HCT116 (cell line): ENCODE data around the gene C1orf94. TPM values are rescaled to one million over a fixed set of nuclear protein-coding genes. Genes with fewer than 3 reads are reported as not detected.

Experiments used
- ATAC-seq: fragments of 200-7000 bp; cut with Tn5 transposase; 2 replicates; pipeline ENCODE4 v1.9.1; 2020; ENCODE audit warnings: mild to moderate bottlenecking, moderate library complexity
- BruUV-seq: library from RNA; stranded (reverse); fragments of 400-500 nt; replicated peaks from 2 replicates; lab custom pipeline; 2021; lab: Mats Ljungman, UMichigan
- CTCF ChIA-PET: fragments of 300-600 bp; sonication (Branson Sonifier 250); formaldehyde crosslinking; loops from one replicate; lab custom pipeline; 2021; ENCODE audit warnings: antibody characterized with exemption; lab: Charles Lee
- POLR2A ChIA-PET: fragments of 300-600, 350-600 bp; sonication (Branson Sonifier 250); formaldehyde crosslinking; loops from one replicate; lab custom pipeline; 2021; ENCODE audit warnings: antibody characterized with exemption; lab: Charles Lee
- RAD21 ChIA-PET, 2 experiments: fragments of 300-600 bp; sonication (Branson Sonifier 250); formaldehyde crosslinking; loops; one replicate each; lab custom pipeline; 2023; ENCODE audit warnings: low total read pairs in 2 of 2; ENCODE audit not compliant: uncharacterized antibody in 2 of 2, unreplicated experiment in 2 of 2, low non-redundant PET in 1 of 2; lab: Charles Lee
- DNase-seq: peaks from one replicate; pipeline ENCODE4 v3.0.0-alpha.2; 2010; ENCODE audit warnings: low read depth, low spot score
- H2AFZ ChIP-seq: fragments of 200-600 bp; shearing (Covaris generic), sonication (generic); 2 replicates; pipeline ENCODE4 v1.6.1; 2017; ENCODE audit warnings: low read depth, mixed run types, mixed read lengths, antibody characterized with exemption, low read length; ENCODE audit not compliant: poor library complexity, severe bottlenecking
- H3K27ac ChIP-seq: 2 replicates; pipeline ENCODE4 v1.5.1; 2012; ENCODE audit warnings: low read depth, low read length
- H3K27me3 ChIP-seq: fragments of 200-600 bp; sonication (generic); 2 replicates; pipeline ENCODE4 v1.6.1; 2016; ENCODE audit warnings: mixed run types, low read length, mixed read lengths; ENCODE audit not compliant: insufficient read depth
- H3K36me3 ChIP-seq, 2 experiments: fragments of 200-500 bp in 1 of 2; fragments of 200-600 bp in 1 of 2; sonication (Bioruptor generic) in 1 of 2; sonication (generic) in 1 of 2; 2 replicates each; pipeline versions ENCODE4 v1.5.1 to v1.6.1; 2014 to 2016; ENCODE audit warnings: low read length in 2 of 2, inconsistent platforms in 1 of 2, mixed read lengths in 1 of 2, mixed run types in 1 of 2; ENCODE audit not compliant: insufficient read depth in 2 of 2, control insufficient read depth in 1 of 2
- H3K4me1 ChIP-seq, 2 experiments: fragments of 200-600 bp in 1 of 2; sonication (generic) in 1 of 2; 2 replicates each; pipeline versions ENCODE4 v1.5.1 to v1.6.1; 2012 to 2017; ENCODE audit warnings: low read length in 2 of 2, inconsistent platforms in 1 of 2, mild to moderate bottlenecking in 1 of 2, mixed read lengths in 1 of 2, mixed run types in 1 of 2, moderate library complexity in 1 of 2; ENCODE audit not compliant: insufficient read depth in 2 of 2, control insufficient read depth in 1 of 2
- H3K4me2 ChIP-seq: fragments of 200-600 bp; sonication (generic); 2 replicates; pipeline ENCODE4 v1.6.1; 2017; ENCODE audit warnings: mixed run types, low read length, mixed read lengths
- H3K4me3 ChIP-seq, 2 experiments: fragments of 200-600 bp in 1 of 2; sonication (generic) in 1 of 2; replicated peaks in 1 of 2; 2 replicates each; pipeline ENCODE4 v1.5.1; 2011 to 2016; ENCODE audit warnings: low read length in 2 of 2, control low read depth in 1 of 2, low read depth in 1 of 2, mild to moderate bottlenecking in 1 of 2, mixed read lengths in 1 of 2, mixed run types in 1 of 2
- H3K79me2 ChIP-seq: fragments of 200-600 bp; sonication (generic); 2 replicates; pipeline ENCODE4 v1.6.1; 2017; ENCODE audit warnings: mild to moderate bottlenecking, mixed run types, low read length, moderate library complexity, mixed read lengths; ENCODE audit not compliant: insufficient read depth
- H3K9ac ChIP-seq: fragments of 200-600 bp; sonication (generic); 2 replicates; pipeline ENCODE4 v1.6.1; 2016; ENCODE audit warnings: low read length, mixed read lengths
- H3K9me2 ChIP-seq: fragments of 200-600 bp; sonication (generic), shearing (Covaris generic); 2 replicates; pipeline ENCODE4 v1.6.1; 2017; ENCODE audit warnings: mixed run types, mild to moderate bottlenecking, moderate library complexity; ENCODE audit not compliant: insufficient read depth
- H3K9me3 ChIP-seq, 2 experiments: fragments of 200-500 bp in 1 of 2; fragments of 200-600 bp in 1 of 2; sonication (Bioruptor generic) in 1 of 2; sonication (generic) in 1 of 2; 2 replicates each; pipeline ENCODE4 v1.6.1; 2014 to 2017; ENCODE audit warnings: low read length in 2 of 2, mixed read lengths in 2 of 2, inconsistent platforms in 1 of 2, low read depth in 1 of 2, mild to moderate bottlenecking in 1 of 2, mixed run types in 1 of 2, moderate library complexity in 1 of 2; ENCODE audit not compliant: control insufficient read depth in 1 of 2, insufficient read depth in 1 of 2
- H4K20me1 ChIP-seq: fragments of 200-600 bp; sonication (generic), shearing (Covaris generic); 2 replicates; pipeline ENCODE4 v1.6.1; 2017; ENCODE audit warnings: mixed run types, mild to moderate bottlenecking, moderate library complexity; ENCODE audit not compliant: insufficient read depth
- ATF3 ChIP-seq: IDR thresholded peaks from 2 replicates; pipeline ENCODE4 v1.6.1; 2012
- CBX3 ChIP-seq: IDR thresholded peaks from 2 replicates; pipeline ENCODE4 v1.6.1; 2012; ENCODE audit warnings: low read depth
- CEBPB ChIP-seq: IDR thresholded peaks from 2 replicates; pipeline ENCODE4 v1.6.1; 2012; ENCODE audit warnings: low read depth
- EGR1 ChIP-seq: IDR thresholded peaks from 2 replicates; pipeline ENCODE4 v1.6.1; 2012; ENCODE audit warnings: low read depth
- ELF1 ChIP-seq: IDR thresholded peaks from 2 replicates; pipeline ENCODE4 v1.6.1; 2012; ENCODE audit warnings: low read depth, borderline replicate concordance
- JUND ChIP-seq: IDR thresholded peaks from 2 replicates; pipeline ENCODE4 v1.6.1; 2012
- MAX ChIP-seq: IDR thresholded peaks from 2 replicates; pipeline ENCODE4 v1.6.1; 2012
- POLR2A ChIP-seq: IDR thresholded peaks from 2 replicates; pipeline ENCODE4 v1.7.0; 2011; ENCODE audit warnings: borderline replicate concordance; ENCODE audit not compliant: insufficient read depth, insufficient read length; ENCODE audit errors: extremely low read depth
- POLR2AphosphoS5 ChIP-seq: IDR thresholded peaks from 2 replicates; pipeline ENCODE4 v1.6.1; 2011; ENCODE audit warnings: mild to moderate bottlenecking, low read depth, low read length, moderate library complexity
- RAD21 ChIP-seq: IDR thresholded peaks from 2 replicates; pipeline ENCODE4 v1.6.1; 2012; ENCODE audit warnings: low read depth, mild to moderate bottlenecking
- REST ChIP-seq: IDR thresholded peaks from 2 replicates; pipeline ENCODE4 v1.6.1; 2012; ENCODE audit warnings: low read depth
- SIN3A ChIP-seq: IDR thresholded peaks from 2 replicates; pipeline ENCODE4 v1.6.1; 2012; ENCODE audit warnings: low read depth
- SP1 ChIP-seq: IDR thresholded peaks from 2 replicates; pipeline ENCODE4 v1.6.1; 2012; ENCODE audit warnings: low read depth
- SRF ChIP-seq: IDR thresholded peaks from 2 replicates; pipeline ENCODE4 v1.6.1; 2012; ENCODE audit warnings: low read depth
- YY1 ChIP-seq: IDR thresholded peaks from 2 replicates; pipeline ENCODE4 v1.6.1; 2011; ENCODE audit warnings: low read length, low read depth, moderate library complexity, mild to moderate bottlenecking; ENCODE audit not compliant: insufficient replicate concordance; ENCODE audit errors: extremely low read depth
- ZBTB33 ChIP-seq: IDR thresholded peaks from 2 replicates; pipeline ENCODE4 v1.6.1; 2011; ENCODE audit warnings: mild to moderate bottlenecking, low read length, moderate library complexity; ENCODE audit not compliant: insufficient replicate concordance; ENCODE audit errors: extremely low read depth
- ZFX ChIP-seq: fragments of 450-650 bp; IDR thresholded peaks from 2 replicates; pipeline ENCODE4 v1.6.1; 2017
- ZNF274 ChIP-seq: fragments of 200-500 bp; sonication (Bioruptor generic); IDR thresholded peaks from 2 replicates; pipeline ENCODE4 v1.6.1; 2014; ENCODE audit warnings: mild to moderate bottlenecking, low read depth, low read length, inconsistent platforms
- intact Hi-C: fragments of 100-400 bp; cut with micrococcal nuclease; formaldehyde crosslinking; loops from 2 replicates; pipeline ENCODE4 v1.10.0; 2022
- total RNA-seq: library from RNA; stranded (reverse); gene quantifications from one replicate; pipeline ENCODE4 v1.2.1, GENCODE V29; 2021; ENCODE audit not compliant: unreplicated experiment

Gene C1orf94
- total RNA-seq, 1 experiment from 2014 or later, result not detected

- CTCF ChIA-PET, result no interaction called here
- intact Hi-C loops, result no loop called here
Observed at GRCh38 chr1:34235594-34235993, 58.9 kb downstream of the C1orf94 start.

More at GRCh38 chr1:34235594-34235993, 58.9 kb downstream of the C1orf94 start:
- Histone ChIP-seq H3K36me3 (no peaks in the 10 kb centered on the region), H3K9me2 (no peaks in the 10 kb centered on the region), H3K4me3 (no peak overlapping the region), H3K27me3 (peaks cover 24% of the 10 kb centered on the region), H3K9me3 (no peaks in the 10 kb centered on the region), H3K9ac (no peak overlapping the region), H4K20me1 (no peaks in the 10 kb centered on the region), H3K4me1 (no peaks in the 10 kb centered on the region), H3K27ac (no peak overlapping the region), H2AFZ (no peak overlapping the region), H3K79me2 (no peaks in the 10 kb centered on the region), H3K4me2 (no peak overlapping the region)
- no peak for DNase-seq
- ChIA-PET RAD21 (no interaction called here), POLR2A (no interaction called here)
- no peak for TF ChIP-seq RAD21
- no peak for TF ChIP-seq ZBTB33
- no peak for TF ChIP-seq ZFX
- no peak for TF ChIP-seq POLR2AphosphoS5
- no peak for TF ChIP-seq CBX3
- TF ChIP-seq REST, result no peak
- no peak for TF ChIP-seq ZNF274
- TF ChIP-seq ATF3, result no peak
- TF ChIP-seq CEBPB, result no peak
- no peak for TF ChIP-seq MAX
- no peak for TF ChIP-seq SP1
- TF ChIP-seq ELF1, result no peak
- TF ChIP-seq EGR1, result no peak
- no peak for TF ChIP-seq POLR2A
- TF ChIP-seq SIN3A, result no peak
- no peak for TF ChIP-seq SRF
- no peak for TF ChIP-seq JUND
- no peak for TF ChIP-seq YY1
- BruUV-seq, result no TSS peak
- no peak for ATAC-seq
